GM19468 (cell line): Measurements from ENCODE around the gene FTCD.
"Not testable (repeated sequence)": the region's sequence is repeated elsewhere in the genome, so short reads cannot be mapped to it uniquely, and the experiment has no call there.

Source experiments
- ATAC-seq: cut with Tn5 transposase; IDR thresholded peaks from one replicate; pipeline ENCODE4 v1.9.1; 2021; ENCODE audit warnings: mild to moderate bottlenecking, moderate library complexity, moderate number of reproducible peaks; ENCODE audit not compliant: unreplicated experiment; ENCODE audit errors: extremely low read depth

Gene FTCD

GRCh38 chr21:46116189-46116775 is 39.1 kb downstream of the FTCD start:
- ATAC-seq, result no peak

GRCh38 chr21:46115441-46116188 is 39.8 kb downstream of the FTCD start:
- ATAC-seq, result no peak

- no peak for ATAC-seq
Measured at GRCh38 chr21:46114963-46115362, 40.4 kb downstream of the FTCD start.

- ATAC-seq, result no peak
Measured at GRCh38 chr21:46113497-46114176, 41.7 kb downstream of the FTCD start.

- ATAC-seq, result no peak
Measured at GRCh38 chr21:46112725-46113215, 42.6 kb downstream of the FTCD start.

GRCh38 chr21:46111857-46112724 is 43.3 kb downstream of the FTCD start:
- no peak for ATAC-seq

- no peak for ATAC-seq
Measured at GRCh38 chr21:46111193-46111571, 44.2 kb downstream of the FTCD start.

GRCh38 chr21:46110499-46111192 is 44.7 kb downstream of the FTCD start:
- ATAC-seq, result no peak

GRCh38 chr21:46109313-46110221 is 45.8 kb downstream of the FTCD start:
- no peak for ATAC-seq

GRCh38 chr21:46108827-46109312 is 46.5 kb downstream of the FTCD start:
- ATAC-seq, result no peak

GRCh38 chr21:46107376-46107775 is 48.0 kb downstream of the FTCD start:
- not testable (repeated sequence) for ATAC-seq

GRCh38 chr21:46104104-46104503 is 51.3 kb downstream of the FTCD start:
- ATAC-seq, result no peak

- no peak for ATAC-seq
Measured at GRCh38 chr21:46100906-46101305, 54.5 kb downstream of the FTCD start.

GRCh38 chr21:46100426-46100825 is 55.0 kb downstream of the FTCD start:
- no peak for ATAC-seq

GRCh38 chr21:46100020-46100419 is 55.4 kb downstream of the FTCD start:
- ATAC-seq, result no peak

- no peak for ATAC-seq
Measured at GRCh38 chr21:46099476-46099875, 55.9 kb downstream of the FTCD start.

GRCh38 chr21:46098303-46099141 is 56.9 kb downstream of the FTCD start:
- ATAC-seq, result no peak
